ENCODE data around the gene TMEM234. TPM values are rescaled to one million over a fixed set of nuclear protein-coding genes. Genes with fewer than 3 reads are reported as not detected.

The TMEM234 gene
- total and polyA plus RNA-seq, 2 of the 13 experiments (the other 11 are each of a cell fraction or from before 2014, with no cell fraction given), result 6.1 to 9.0 TPM

DNA sequence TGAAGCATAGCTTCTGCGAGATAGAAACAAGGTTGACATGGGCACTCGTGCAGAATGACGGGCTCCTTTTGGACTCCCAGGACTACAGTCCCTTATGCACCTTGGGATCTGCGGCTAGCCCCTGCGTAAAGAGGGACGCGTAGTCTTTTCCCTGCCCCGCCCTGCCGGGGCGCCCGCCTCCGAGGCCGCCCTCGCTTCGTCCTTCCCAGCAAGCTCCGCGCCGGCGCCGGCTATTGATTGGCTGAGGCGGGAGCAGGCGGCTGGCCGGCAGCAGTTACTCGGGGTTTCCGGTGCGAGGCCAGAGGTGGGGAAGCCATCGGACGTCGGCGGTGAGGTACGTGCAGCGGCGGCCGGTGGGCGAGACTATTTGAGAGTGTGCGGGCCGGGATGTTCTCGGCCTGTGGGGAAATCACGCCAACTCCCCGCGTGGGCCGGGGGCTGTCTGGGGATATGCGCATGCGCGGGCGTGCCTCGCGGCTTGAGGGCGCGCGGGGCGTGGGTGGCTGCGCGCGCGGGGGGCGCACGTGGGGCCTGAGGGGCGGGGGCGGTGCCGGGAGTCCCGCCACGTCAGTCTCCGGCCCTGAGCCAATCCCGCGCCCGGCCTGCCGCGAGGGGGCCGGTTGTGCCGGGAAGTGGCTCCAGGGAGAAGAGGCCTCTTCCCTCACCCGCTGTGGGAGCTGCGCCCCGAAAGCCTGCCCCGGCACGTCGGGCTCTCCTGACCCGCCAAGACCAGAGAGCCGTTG, 42.5 kb downstream of the TMEM234 start, which contains the start of gene TXLNA (continued):
- TF ChIP-seq, protein P1, sequence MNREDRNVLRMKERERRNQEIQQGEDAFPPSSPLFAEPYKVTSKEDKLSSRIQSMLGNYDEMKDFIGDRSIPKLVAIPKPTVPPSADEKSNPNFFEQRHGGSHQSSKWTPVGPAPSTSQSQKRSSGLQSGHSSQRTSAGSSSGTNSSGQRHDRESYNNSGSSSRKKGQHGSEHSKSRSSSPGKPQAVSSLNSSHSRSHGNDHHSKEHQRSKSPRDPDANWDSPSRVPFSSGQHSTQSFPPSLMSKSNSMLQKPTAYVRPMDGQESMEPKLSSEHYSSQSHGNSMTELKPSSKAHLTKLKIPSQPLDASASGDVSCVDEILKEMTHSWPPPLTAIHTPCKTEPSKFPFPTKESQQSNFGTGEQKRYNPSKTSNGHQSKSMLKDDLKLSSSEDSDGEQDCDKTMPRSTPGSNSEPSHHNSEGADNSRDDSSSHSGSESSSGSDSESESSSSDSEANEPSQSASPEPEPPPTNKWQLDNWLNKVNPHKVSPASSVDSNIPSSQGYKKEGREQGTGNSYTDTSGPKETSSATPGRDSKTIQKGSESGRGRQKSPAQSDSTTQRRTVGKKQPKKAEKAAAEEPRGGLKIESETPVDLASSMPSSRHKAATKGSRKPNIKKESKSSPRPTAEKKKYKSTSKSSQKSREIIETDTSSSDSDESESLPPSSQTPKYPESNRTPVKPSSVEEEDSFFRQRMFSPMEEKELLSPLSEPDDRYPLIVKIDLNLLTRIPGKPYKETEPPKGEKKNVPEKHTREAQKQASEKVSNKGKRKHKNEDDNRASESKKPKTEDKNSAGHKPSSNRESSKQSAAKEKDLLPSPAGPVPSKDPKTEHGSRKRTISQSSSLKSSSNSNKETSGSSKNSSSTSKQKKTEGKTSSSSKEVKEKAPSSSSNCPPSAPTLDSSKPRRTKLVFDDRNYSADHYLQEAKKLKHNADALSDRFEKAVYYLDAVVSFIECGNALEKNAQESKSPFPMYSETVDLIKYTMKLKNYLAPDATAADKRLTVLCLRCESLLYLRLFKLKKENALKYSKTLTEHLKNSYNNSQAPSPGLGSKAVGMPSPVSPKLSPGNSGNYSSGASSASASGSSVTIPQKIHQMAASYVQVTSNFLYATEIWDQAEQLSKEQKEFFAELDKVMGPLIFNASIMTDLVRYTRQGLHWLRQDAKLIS (CRISPR knock-in tag; IDR thresholded peaks at IDR 0.05), result no peak
- TF ChIP-seq TBX2 (CRISPR knock-in tag; IDR thresholded peaks at IDR 0.05; ENCODE audit: borderline replicate concordance) (peak; percentile 88), BRF2 (CRISPR knock-in tag; IDR thresholded peaks at IDR 0.05) (peak; percentile 85), ZNF777 (CRISPR knock-in tag; IDR thresholded peaks at IDR 0.05) (peak; percentile 83), NFKBIZ (CRISPR knock-in tag; IDR thresholded peaks at IDR 0.05) (no peak; the same call in none of the 2 replicates), ZNF672 (CRISPR knock-in tag; IDR thresholded peaks at IDR 0.05) (peak; percentile 83; the same call in 1 of the 2 replicates), TERF1 (CRISPR knock-in tag; IDR thresholded peaks at IDR 0.05) (no peak), TRAFD1 (CRISPR knock-in tag; IDR thresholded peaks at IDR 0.05; ENCODE audit: borderline replicate concordance) (no peak), ARNT2 (CRISPR knock-in tag; IDR thresholded peaks at IDR 0.05; ENCODE audit: low read depth) (peak; percentile 94), PHF20 (CRISPR knock-in tag; IDR thresholded peaks at IDR 0.05) (peak; percentile 84), ZNF557 (CRISPR knock-in tag; IDR thresholded peaks at IDR 0.05) (peak; percentile 25; the same call in 1 of the 2 replicates), ATF7-NPFF (CRISPR knock-in tag; IDR thresholded peaks at IDR 0.05; ENCODE audit: low read depth) (peak; percentile 90), SPEN (CRISPR knock-in tag; IDR thresholded peaks at IDR 0.05; ENCODE audit: low read depth) (peak; percentile 90), SKIL (CRISPR knock-in tag; IDR thresholded peaks at IDR 0.05; ENCODE audit: borderline replicate concordance) (peak; percentile 77; the same call in 1 of the 2 replicates)
- TF ChIP-seq, protein P2, sequence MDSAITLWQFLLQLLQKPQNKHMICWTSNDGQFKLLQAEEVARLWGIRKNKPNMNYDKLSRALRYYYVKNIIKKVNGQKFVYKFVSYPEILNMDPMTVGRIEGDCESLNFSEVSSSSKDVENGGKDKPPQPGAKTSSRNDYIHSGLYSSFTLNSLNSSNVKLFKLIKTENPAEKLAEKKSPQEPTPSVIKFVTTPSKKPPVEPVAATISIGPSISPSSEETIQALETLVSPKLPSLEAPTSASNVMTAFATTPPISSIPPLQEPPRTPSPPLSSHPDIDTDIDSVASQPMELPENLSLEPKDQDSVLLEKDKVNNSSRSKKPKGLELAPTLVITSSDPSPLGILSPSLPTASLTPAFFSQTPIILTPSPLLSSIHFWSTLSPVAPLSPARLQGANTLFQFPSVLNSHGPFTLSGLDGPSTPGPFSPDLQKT (CRISPR knock-in tag; IDR thresholded peaks at IDR 0.05; ENCODE audit: borderline replicate concordance), result no peak; the same call in 1 of the 2 replicates
